GM12878 (cell line): ENCODE measurements around the gene TMEM150B.

Experiments used
- BACH1 ChIP-seq: fragments of 450-650 bp; IDR thresholded peaks from 2 replicates; pipeline ENCODE4 v1.6.1; 2017; ENCODE audit warnings: mild to moderate bottlenecking, borderline replicate concordance
- CEBPB ChIP-seq, 2 experiments: fragments of 150-350 bp in 1 of 2; IDR thresholded peaks; 2 replicates each; pipeline ENCODE4 v1.6.1; 2012 to 2014; ENCODE audit warnings: low read depth in 2 of 2, low read length in 2 of 2, borderline replicate concordance in 1 of 2, inconsistent platforms in 1 of 2
- CREM ChIP-seq: IDR thresholded peaks from 2 replicates; pipeline ENCODE4 v1.6.1; 2014; ENCODE audit warnings: antibody characterized with exemption, low read depth
- CTCF ChIP-seq, 3 experiments: IDR thresholded peaks in 2 of 3; conservative IDR thresholded peaks in 1 of 3; 2 replicates each; pipeline ENCODE4 v1.5.1; 2011; ENCODE audit warnings: low read depth in 3 of 3, low read length in 3 of 3, mild to moderate bottlenecking in 3 of 3, control low read depth in 2 of 3, moderate library complexity in 2 of 3, inconsistent platforms in 1 of 3, mixed read lengths in 1 of 3; ENCODE audit not compliant: control insufficient read depth in 2 of 3, insufficient read depth in 1 of 3; ENCODE audit errors: extremely low read depth in 1 of 3
- EZH2 ChIP-seq: IDR thresholded peaks from 2 replicates; pipeline ENCODE4 v1.6.1; 2012; ENCODE audit warnings: low read depth, mild to moderate bottlenecking, control low read depth, inconsistent platforms, low read length, borderline replicate concordance; ENCODE audit not compliant: control insufficient read depth
- IRF4 ChIP-seq: IDR thresholded peaks from 2 replicates; pipeline ENCODE4 v1.6.1; 2011; ENCODE audit warnings: low read depth, low read length
- POLR2AphosphoS5 ChIP-seq: IDR thresholded peaks from 2 replicates; pipeline ENCODE4 v1.6.1; 2011; ENCODE audit warnings: mild to moderate bottlenecking, low read length, inconsistent platforms
- RAD51 ChIP-seq: fragments of 450-650 bp; IDR thresholded peaks from 2 replicates; pipeline ENCODE4 v1.6.1; 2016; ENCODE audit warnings: moderate library complexity, mild to moderate bottlenecking, inconsistent platforms
- RBBP5 ChIP-seq: fragments of 200-600 bp; sonication (generic); conservative IDR thresholded peaks from 2 replicates; pipeline ENCODE4 v1.6.1; 2016
- TAF1 ChIP-seq: IDR thresholded peaks from 2 replicates; pipeline ENCODE4 v1.6.1; 2011; ENCODE audit warnings: mild to moderate bottlenecking, low read depth, low read length, borderline replicate concordance
- WRNIP1 ChIP-seq: IDR thresholded peaks from 2 replicates; pipeline ENCODE4 v1.6.1; 2011; ENCODE audit warnings: low read depth, low read length, improper control_type of control experiment, borderline replicate concordance
- TF ChIP-seq, protein P1 (sequence below): IDR thresholded peaks from 2 replicates; pipeline ENCODE4 v1.6.1; 2012; ENCODE audit warnings: low read depth, low read length, improper control_type of control experiment

- TF ChIP-seq CTCF (IDR thresholded peaks at IDR 0.05 in 2 of 3, conservative IDR thresholded peaks at IDR 0.05 in 1 of 3; ENCODE audit: control insufficient read depth in 2 of 3, extremely low read depth in 1 of 3, insufficient read depth in 1 of 3, low read depth in 3 of 3, low read length in 3 of 3) = no peak
- TF ChIP-seq, protein P1, sequence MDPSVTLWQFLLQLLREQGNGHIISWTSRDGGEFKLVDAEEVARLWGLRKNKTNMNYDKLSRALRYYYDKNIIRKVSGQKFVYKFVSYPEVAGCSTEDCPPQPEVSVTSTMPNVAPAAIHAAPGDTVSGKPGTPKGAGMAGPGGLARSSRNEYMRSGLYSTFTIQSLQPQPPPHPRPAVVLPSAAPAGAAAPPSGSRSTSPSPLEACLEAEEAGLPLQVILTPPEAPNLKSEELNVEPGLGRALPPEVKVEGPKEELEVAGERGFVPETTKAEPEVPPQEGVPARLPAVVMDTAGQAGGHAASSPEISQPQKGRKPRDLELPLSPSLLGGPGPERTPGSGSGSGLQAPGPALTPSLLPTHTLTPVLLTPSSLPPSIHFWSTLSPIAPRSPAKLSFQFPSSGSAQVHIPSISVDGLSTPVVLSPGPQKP = no peak
- TF ChIP-seq RBBP5 = no peak
- no peak for TF ChIP-seq WRNIP1
- no peak for TF ChIP-seq EZH2
- TF ChIP-seq IRF4 = no peak
- no peak for TF ChIP-seq RAD51
- no peak for TF ChIP-seq CEBPB (IDR thresholded peaks at IDR 0.05; ENCODE audit: borderline replicate concordance in 1 of 2, low read depth in 2 of 2, low read length in 2 of 2)
- TF ChIP-seq POLR2AphosphoS5 = no peak
- TF ChIP-seq BACH1 = no peak
- TF ChIP-seq CREM = no peak
- no peak for TF ChIP-seq TAF1
Measured at GRCh38 chr19:55278391-55279135, 46.6 kb downstream of the TMEM150B start.
